GM06990 (cell line): Measurements from ENCODE around the gene HOXA3.

Experiments
- DNase-seq: peaks from one replicate; pipeline ENCODE4 v3.0.0-alpha.2; 2011; ENCODE audit not compliant: insufficient read length; ENCODE audit errors: extremely low read depth
- H3K27me3 ChIP-seq: replicated peaks from 2 replicates; pipeline ENCODE4 v1.6.0; 2011; ENCODE audit warnings: low read length; ENCODE audit not compliant: control insufficient read depth, insufficient read depth
- H3K36me3 ChIP-seq: 2 replicates; pipeline ENCODE4 v1.5.1; 2011; ENCODE audit warnings: low read length; ENCODE audit not compliant: control insufficient read depth, insufficient read depth
- H3K4me3 ChIP-seq: replicated peaks from 2 replicates; pipeline ENCODE4 v1.5.1; 2011; ENCODE audit warnings: low read depth, mild to moderate bottlenecking, control low read depth, low read length
- CTCF ChIP-seq: IDR thresholded peaks from 2 replicates; pipeline ENCODE4 v1.5.1; 2011; ENCODE audit warnings: low read length, control low read depth, mild to moderate bottlenecking, inconsistent platforms; ENCODE audit not compliant: insufficient read depth, poor library complexity, severe bottlenecking

Gene HOXA3

DNA sequence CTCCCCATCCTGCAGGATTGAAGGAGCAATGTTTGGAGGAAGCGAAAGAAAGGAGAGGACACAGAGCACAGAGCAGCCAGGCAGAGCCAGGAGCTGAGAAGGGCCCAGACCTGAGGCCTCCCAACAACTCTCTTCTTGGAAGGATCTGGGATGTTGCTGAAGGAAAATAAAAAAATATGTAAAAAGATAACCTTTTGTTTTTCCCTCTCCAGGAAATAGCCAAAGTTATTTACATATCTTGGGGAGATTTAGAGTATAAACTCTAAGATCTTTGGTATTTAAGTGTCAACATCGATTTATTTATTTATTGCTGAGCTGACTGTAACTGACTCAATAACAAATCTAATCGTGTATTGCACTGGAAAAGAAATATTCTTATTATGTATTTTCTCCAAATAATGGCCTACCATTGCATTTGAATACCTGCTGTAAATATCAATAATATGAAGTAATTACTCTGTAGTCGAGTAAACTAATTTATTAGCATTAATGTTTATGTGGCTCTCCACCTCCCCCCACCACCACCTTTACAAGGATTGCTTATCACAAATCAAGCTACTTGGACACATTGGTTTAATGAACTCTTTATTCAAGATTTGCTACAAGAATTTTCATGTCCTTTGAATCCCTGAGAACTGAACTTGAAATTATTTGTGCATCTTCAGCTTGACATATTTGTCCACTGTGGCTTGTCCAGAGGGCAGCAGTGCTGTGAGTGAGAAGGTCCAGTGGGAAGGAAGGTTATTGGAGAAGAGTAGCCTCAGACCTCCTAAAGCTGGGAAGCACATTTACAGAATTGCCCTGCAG lies 34.5 kb upstream of the HOXA3 start:
- Histone ChIP-seq H3K36me3 (no peaks in the 10 kb centered on the region), H3K27me3 (peaks cover 13% of the 10 kb centered on the region), H3K4me3 (no peak overlapping the region)
- no peak for TF ChIP-seq CTCF
- no peak for DNase-seq

- no peak for DNase-seq
- peaks cover 11% of the 10 kb centered on the region for H3K27me3 ChIP-seq
- H3K4me3 ChIP-seq: no peak overlapping the region
- TF ChIP-seq CTCF: no peak
- H3K36me3 ChIP-seq: no peaks in the 10 kb centered on the region
These were observed 33.7 kb upstream of the HOXA3 start for GRCh38 chr7:27185854-27186667.

DNA sequence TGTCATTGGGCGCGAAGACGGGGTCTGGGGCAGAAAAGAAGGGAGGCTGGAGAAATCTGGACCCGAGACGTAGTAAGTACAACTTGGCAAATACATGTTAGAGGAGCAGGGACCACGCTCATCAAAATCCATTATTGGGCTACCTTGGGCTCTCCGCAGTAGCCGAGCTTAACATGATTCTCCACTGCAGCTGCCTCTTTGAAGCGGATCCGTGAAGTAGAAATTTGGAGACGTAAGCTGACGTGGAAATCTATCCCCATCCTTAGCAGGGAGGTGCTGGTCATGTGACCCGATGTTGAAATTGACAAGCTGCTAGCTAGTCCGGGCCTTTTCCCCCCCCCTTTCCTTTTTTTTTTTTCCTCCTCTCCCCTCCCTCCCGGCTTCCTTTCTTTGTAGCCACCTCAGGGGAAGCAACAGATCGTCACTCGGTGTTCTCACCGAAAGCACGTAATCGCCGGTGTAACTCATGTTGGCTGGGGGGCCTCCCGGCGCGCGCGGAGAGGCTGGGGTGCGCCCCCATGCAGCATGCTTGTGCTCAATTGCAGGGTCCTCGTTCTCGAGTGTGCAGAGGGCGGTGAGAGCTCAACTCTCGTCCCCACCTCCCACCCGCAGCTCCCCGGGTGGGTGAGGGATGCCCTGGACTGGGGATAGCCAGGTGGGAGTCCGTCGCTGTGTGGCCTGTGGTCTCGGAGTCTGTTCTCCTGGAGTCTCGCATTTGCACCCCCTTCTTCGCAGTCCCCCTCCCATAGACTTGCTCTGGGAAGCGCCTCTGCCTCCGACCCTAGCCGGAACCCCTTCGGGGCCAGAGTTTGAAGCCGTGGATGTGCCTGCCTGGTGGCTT lies 32.9 kb upstream of the HOXA3 start, which contains the start of gene HOXA11:
TSS of gene HOXA11 (minus strand) at position 220 of the 841 bp plus-strand sequence. CDS start at position 132, 88 bp downstream.
- H3K36me3 ChIP-seq: no peaks in the 10 kb centered on the region
- no peak for DNase-seq
- no peak for TF ChIP-seq CTCF
- H3K4me3 ChIP-seq: peak within 1 kb of the TSS; percentile 43
- H3K27me3 ChIP-seq: peaks cover 11% of the 10 kb centered on the region

DNA sequence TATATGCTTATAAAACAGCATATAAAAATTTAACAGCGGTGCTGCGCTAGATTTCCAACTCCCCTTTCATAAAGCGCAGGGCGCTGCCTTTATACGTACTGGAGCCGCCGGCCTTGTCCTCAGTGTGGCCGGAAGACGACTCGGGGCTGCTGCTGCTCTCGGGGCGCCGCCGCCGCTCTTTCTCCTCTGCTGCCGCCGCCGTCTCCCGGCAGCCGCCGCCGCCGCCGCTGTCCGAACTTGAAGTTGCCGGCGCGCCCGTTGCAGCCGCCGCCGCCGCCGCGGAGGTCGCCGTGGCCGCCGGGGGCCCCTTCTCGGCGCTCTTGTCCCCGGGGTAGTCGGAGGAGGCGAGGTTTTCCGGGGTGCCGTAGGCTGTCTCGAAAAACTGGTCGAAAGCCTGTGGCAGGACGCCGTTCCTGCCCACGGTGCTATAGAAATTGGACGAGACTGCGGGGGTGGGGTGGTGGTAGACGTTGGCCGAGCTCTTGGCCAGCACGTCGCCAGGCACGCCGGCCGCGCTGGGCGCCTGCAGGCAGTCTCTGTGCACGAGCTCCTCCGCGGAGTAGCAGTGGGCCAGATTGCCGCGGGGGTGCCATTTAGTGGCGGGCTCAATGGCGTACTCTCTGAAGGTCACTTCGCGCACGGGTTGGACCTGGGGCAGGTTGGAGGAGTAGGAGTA lies 32.1 kb upstream of the HOXA3 start:
- peaks cover 6% of the 10 kb centered on the region for H3K27me3 ChIP-seq

More for the DNA sequence above, 32.1 kb upstream of the HOXA3 start:
- no peak for DNase-seq
- Histone ChIP-seq H3K36me3 (no peaks in the 10 kb centered on the region), H3K4me3 (peak overlapping the region; percentile 43)
- no peak for TF ChIP-seq CTCF
